Activated T-cell treated with anti-CD3 and anti-CD28 coated beads, Interleukin-2, amount 50 U/mL, for 72 hours (primary cell): ENCODE data around the gene CRIM1. TPM values are rescaled to one million over a fixed set of nuclear protein-coding genes. Genes with fewer than 3 reads are reported as not detected.
A peak's percentile ranks its signal among the peaks of the same experiment; 100 is the strongest.

ENCODE experiments used
- ATAC-seq, 2 donors: fragments of 150-1000 bp; cut with Tn5 transposase; replicated peaks in 1 of 2; 2 replicates each; pipeline ENCODE4 v1.10.0; 2021; ENCODE audit warnings: moderate library complexity in 2 of 2, mild to moderate bottlenecking in 1 of 2
- DNase-seq, 2 donors: peaks; one replicate each; pipeline ENCODE4 v3.0.0; 2021 to 2022; ENCODE audit warnings: mixed read lengths in 1 of 2
- H3K27ac Mint-ChIP-seq: one replicate; pipeline ENCODE4 v1.8.0; 2022; ENCODE audit warnings: mild to moderate bottlenecking, moderate library complexity, mixed read lengths
- H3K27me3 Mint-ChIP-seq: one replicate; pipeline ENCODE4 v1.8.0; 2022; ENCODE audit warnings: low read depth, mixed read lengths
- H3K36me3 Mint-ChIP-seq, 2 donors: one replicate each; pipeline ENCODE4 v1.8.0; 2022; ENCODE audit warnings: mixed read lengths in 2 of 2, mild to moderate bottlenecking in 1 of 2; ENCODE audit not compliant: insufficient read depth in 2 of 2
- H3K4me1 Mint-ChIP-seq: one replicate; pipeline ENCODE4 v1.8.0; 2022; ENCODE audit warnings: low read depth, mixed read lengths
- H3K4me3 Mint-ChIP-seq, 2 donors: one replicate each; pipeline ENCODE4 v1.8.0; 2022; ENCODE audit warnings: mild to moderate bottlenecking in 2 of 2, mixed read lengths in 2 of 2, moderate library complexity in 2 of 2
- H3K9me3 Mint-ChIP-seq, 2 donors: one replicate each; pipeline ENCODE4 v1.8.0; 2022; ENCODE audit warnings: mixed read lengths in 2 of 2
- total RNA-seq, 2 donors: library from RNA; stranded (reverse); gene quantifications; one replicate each; pipeline ENCODE4 v1.2.3, GENCODE V29; 2022

Gene CRIM1
- total RNA-seq, 2 donors from 2014 or later: 2.6 to 3.3 TPM

DNA sequence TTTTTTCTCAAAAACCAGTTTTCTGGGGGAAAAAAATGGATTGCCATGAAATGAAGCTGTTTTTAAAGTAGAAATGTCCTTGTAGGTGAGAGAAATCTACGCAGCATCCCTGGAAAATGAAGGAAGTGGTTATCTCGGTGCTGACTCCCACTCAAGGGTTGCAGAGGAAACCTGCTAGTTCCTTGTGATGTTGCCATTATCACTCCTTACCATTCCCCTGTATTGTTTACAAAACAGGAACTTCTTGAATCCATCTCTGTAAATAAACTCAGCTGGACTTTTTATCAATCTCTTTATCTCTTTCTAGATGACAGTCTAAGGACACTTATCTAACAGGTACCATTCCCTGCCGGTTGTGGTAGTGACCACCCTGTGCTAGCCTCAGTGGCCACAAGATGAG is 181.2 kb downstream of the CRIM1 start:
- DNase-seq (no peak), ATAC-seq (no peak)
- H3K27ac Mint-ChIP-seq: no peak overlapping the region
- H3K9me3 Mint-ChIP-seq: no peaks in the 10 kb centered on the region
- H3K27me3 Mint-ChIP-seq: no peaks in the 10 kb centered on the region
- H3K4me3 Mint-ChIP-seq: no peak overlapping the region
- no peaks in the 10 kb centered on the region for H3K36me3 Mint-ChIP-seq
- H3K4me1 Mint-ChIP-seq: no peaks in the 10 kb centered on the region

DNA sequence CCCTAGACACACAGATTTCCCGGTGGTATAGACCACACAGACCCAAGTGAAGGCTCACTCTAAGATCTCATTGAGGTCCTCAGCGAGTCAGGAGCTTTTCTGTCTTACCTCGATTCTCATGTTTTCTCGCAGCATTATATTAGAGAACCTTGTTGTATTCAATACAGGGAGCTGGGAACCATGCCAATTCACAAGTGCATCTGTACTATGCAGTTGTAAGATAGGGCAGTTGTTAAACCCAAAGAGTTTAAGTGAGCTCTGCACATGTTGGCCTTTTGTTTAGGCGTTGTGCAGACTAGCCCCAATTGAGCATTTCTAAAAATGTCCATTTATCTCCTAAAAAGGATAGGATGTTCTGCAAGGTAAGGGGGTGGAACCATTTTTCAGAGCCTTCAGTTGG is 182.8 kb downstream of the CRIM1 start:
- H3K27ac Mint-ChIP-seq: no peak overlapping the region
- DNase-seq: no peak

DNA sequence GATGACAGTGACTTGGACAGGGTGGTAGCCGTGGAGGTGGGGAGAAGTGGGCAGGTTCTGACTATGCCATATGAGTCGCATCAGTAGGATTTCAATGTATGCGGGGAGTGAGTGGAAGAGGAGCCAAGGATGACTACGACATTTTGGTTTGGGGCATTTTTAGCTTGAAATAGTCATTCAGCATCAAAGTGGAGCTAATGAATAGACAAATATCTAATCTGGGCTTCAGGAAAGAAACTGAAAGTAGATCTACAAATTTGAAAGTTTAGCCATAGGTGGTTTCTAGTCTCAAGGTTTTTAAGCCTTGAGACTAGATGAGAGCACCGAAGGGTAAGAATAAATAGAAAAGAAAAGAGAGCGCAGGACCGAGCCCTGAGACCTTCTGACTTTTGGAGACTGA is 184.1 kb downstream of the CRIM1 start:
- H3K4me1 Mint-ChIP-seq: no peaks in the 10 kb centered on the region
- no peak overlapping the region for H3K4me3 Mint-ChIP-seq
- ATAC-seq (no peak), DNase-seq (no peak)
- no peaks in the 10 kb centered on the region for H3K9me3 Mint-ChIP-seq
- no peak overlapping the region for H3K27ac Mint-ChIP-seq
- no peaks in the 10 kb centered on the region for H3K36me3 Mint-ChIP-seq
- H3K27me3 Mint-ChIP-seq: no peaks in the 10 kb centered on the region

More for the DNA sequence above, 182.8 kb downstream of the CRIM1 start:
- no peak for ATAC-seq
- no peaks in the 10 kb centered on the region for H3K9me3 Mint-ChIP-seq
- no peak overlapping the region for H3K4me3 Mint-ChIP-seq
- no peaks in the 10 kb centered on the region for H3K36me3 Mint-ChIP-seq
- no peaks in the 10 kb centered on the region for H3K27me3 Mint-ChIP-seq
- no peaks in the 10 kb centered on the region for H3K4me1 Mint-ChIP-seq

DNA sequence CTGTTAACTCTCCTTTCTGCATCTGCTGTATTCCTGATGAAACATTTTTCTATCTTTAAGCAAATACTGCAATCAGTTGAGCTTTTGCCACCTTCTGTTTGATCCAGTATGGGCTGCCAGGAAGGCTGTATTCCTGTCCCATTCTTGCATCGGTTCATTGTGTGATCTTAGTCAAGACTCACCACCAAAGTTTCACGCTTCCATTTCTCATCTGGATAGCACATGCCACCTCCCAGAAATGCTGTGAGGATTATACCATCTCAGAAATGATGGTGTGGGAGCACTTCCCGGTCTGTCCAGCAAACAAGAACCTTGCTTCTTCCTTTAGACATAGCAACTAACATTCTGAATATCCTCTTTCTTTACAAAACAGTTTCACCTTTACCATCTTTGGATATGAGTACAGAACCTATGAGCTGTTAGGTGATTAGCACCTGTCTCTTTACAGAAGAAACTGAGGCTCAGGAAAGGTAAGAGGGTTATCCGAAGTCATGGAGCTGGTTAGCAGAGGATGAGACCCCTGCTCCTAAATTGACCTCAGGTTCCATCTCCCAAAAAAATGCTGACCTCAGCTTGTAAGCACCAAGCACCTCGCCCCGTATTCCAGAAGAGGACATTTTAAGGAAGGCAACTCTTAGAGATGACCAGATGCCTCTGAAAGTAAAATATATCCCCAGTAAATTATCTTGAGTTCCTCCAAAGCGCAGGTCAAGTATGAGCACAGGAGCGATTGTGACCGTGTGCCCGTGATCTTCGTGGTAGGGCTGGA is 185.6 kb downstream of the CRIM1 start:
- Mint-ChIP-seq H3K4me3 (no peak overlapping the region), H3K27me3 (no peaks in the 10 kb centered on the region), H3K36me3 (no peaks in the 10 kb centered on the region), H3K27ac (no peak overlapping the region), H3K4me1 (no peaks in the 10 kb centered on the region), H3K9me3 (no peaks in the 10 kb centered on the region)
- no peak for DNase-seq
- ATAC-seq: no peak

DNA sequence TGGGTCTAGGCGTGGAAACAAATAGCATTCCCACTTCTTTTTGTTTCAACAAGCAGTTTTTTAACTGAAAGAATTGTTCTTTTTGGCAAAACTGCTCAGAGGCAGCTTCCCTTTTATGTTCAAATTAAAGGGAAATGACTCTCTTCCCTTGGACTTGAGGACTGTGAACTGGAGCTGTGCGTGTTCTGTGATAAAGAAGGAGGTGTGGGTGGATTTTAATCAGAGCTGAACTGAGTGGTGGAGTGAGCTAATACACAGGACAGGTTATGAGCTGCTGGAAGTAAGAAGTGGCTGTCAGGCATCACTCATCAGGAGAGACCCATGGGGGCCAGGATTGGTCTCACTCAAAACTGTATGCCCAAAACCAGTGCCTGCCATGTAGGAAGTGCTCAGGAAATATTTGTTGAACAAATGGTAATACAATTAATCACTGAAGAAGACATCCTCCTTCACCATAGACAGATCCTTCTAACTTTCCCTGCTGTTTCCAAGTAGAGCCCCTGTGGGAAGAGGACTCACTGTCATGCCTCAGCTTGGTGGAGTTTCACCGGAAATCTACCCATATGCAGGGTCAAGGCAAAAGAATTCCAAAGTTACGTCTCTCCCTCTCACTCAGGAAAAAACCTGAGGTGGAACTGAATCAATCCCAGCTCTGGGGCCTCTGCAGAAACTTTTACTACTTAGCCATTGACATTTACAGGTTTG is 186.5 kb downstream of the CRIM1 start:
- H3K27ac Mint-ChIP-seq: no peak overlapping the region
- H3K36me3 Mint-ChIP-seq: peaks cover 0 to 3% of the 10 kb centered on the region in 2 donors
- DNase-seq (no peak), ATAC-seq (no peak)
- no peaks in the 10 kb centered on the region for H3K27me3 Mint-ChIP-seq
- H3K4me1 Mint-ChIP-seq: no peaks in the 10 kb centered on the region
- no peak overlapping the region for H3K4me3 Mint-ChIP-seq
- H3K9me3 Mint-ChIP-seq: no peaks in the 10 kb centered on the region

DNA sequence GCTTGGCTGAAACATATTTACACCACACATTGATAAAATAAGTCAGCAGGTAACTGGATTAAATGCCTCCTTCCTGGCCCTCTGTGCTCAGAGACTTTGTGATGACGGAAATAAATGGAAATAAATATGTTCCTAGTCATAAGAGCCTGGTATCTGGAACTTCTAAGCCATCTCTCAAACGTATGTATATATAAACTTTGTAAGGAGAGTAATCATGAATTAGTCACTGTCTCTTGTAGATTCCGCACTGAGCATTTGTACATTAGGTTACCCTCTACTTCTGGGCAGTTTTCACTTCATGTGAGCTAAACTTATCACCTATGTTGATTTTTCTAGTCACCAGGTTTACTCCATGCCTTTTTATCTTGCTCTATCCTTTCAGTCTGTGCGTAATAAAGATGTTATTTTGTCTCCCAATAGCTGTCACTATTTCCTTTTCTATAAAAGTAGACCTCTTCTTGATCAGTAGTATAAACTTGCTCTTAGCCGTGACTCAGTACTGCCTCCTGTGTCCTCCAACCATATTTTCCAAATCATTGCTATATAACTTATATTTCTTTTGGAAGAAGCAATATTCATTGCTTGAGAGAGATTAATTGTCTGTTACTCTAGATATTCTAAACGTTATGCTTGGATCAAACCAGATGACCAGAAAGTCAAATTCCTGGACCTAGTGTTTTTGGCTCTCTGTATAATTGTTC is 189.2 kb downstream of the CRIM1 start:
- no peak overlapping the region for H3K4me3 Mint-ChIP-seq
- ATAC-seq (no peak), DNase-seq (no peak)
- peaks cover 0 to 9% of the 10 kb centered on the region in 2 donors for H3K36me3 Mint-ChIP-seq
- peaks cover 9% of the 10 kb centered on the region for H3K4me1 Mint-ChIP-seq
- H3K9me3 Mint-ChIP-seq: no peaks in the 10 kb centered on the region
- no peaks in the 10 kb centered on the region for H3K27me3 Mint-ChIP-seq
- peak overlapping the region; percentile 22 for H3K27ac Mint-ChIP-seq

DNA sequence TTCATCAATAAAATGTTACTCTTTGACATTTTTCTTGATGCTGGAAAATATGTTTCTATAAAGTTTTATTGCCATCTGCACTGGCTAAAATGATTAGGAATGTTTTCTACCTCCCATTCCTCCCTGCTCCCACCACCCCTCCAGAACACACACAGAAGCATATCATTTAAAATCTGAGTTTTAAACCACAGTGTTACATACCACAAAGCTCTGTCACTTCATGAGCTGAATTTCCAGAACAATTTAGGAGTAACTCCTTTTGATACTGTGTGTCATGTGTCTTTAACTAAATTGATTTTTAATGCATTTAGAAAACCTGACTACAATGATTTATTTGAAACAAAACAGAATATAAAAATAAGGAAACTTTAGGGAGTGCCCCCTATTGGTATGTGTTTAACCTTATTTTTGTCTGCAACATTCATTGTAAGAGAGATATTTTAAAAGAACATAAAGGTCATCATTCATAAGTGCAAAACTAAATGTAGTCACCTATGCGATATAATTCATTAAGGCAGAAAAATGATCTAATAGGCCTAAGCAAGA is 190.4 kb downstream of the CRIM1 start:
- ATAC-seq (no peak), DNase-seq (no peak)
- Mint-ChIP-seq H3K27ac (no peak overlapping the region), H3K27me3 (no peaks in the 10 kb centered on the region), H3K9me3 (no peaks in the 10 kb centered on the region), H3K4me1 (peaks cover 9% of the 10 kb centered on the region), H3K4me3 (no peak overlapping the region), H3K36me3 (peaks cover 0 to 9% of the 10 kb centered on the region in 2 donors)

DNA sequence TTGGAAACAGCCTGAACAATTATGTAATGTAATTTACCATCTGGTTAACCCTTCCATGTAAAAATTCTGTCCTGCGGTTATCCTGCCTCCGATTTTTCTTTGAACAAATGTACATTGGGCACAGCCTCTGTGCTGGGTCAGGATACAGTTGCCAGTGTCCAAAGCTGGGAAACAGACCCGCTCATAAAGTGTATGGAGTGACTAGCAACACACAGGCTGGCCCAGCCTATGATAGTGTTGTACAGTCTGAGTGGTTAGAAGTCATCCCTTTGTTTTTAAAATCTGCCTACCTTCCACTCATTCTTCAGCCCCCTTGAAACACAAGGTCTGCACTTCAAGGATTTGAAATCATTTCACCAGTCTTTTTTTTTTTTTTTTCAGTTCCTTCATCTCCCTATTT is 192.3 kb downstream of the CRIM1 start:
- no peak for ATAC-seq
- H3K36me3 Mint-ChIP-seq: peaks cover 0 to 16% of the 10 kb centered on the region in 2 donors
- no peak for DNase-seq
- peaks cover 9% of the 10 kb centered on the region for H3K4me1 Mint-ChIP-seq
- H3K9me3 Mint-ChIP-seq: no peaks in the 10 kb centered on the region
- no peaks in the 10 kb centered on the region for H3K27me3 Mint-ChIP-seq
- no peak overlapping the region for H3K27ac Mint-ChIP-seq
- H3K4me3 Mint-ChIP-seq: no peak overlapping the region

DNA sequence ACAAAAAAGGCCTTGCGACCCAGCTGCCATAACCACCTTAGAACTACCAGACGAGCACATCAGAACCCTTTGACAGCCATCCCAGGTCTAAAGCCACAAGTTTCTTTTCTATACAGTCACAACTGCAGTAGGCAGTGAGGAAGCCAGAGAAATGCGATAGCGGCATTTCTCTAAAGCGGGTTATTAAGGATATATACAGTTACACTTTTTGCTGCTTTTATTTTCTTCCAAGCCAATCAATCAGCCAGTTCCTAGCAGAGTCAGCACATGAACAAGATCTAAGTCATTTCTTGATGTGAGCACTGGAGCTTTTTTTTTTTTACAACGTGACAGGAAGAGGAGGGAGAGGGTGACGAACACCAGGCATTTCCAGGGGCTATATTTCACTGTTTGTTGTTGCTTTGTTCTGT is 193.6 kb downstream of the CRIM1 start:
- ATAC-seq: peak; percentile 62 to 63
- no peak for DNase-seq
- peaks cover 0 to 16% of the 10 kb centered on the region in 2 donors for H3K36me3 Mint-ChIP-seq
- no peaks in the 10 kb centered on the region for H3K9me3 Mint-ChIP-seq
- no peaks in the 10 kb centered on the region for H3K27me3 Mint-ChIP-seq
- H3K4me1 Mint-ChIP-seq: peaks cover 9% of the 10 kb centered on the region
- no peak overlapping the region for H3K27ac Mint-ChIP-seq
- peak overlapping the region; percentile 63 to 70 for H3K4me3 Mint-ChIP-seq

DNA sequence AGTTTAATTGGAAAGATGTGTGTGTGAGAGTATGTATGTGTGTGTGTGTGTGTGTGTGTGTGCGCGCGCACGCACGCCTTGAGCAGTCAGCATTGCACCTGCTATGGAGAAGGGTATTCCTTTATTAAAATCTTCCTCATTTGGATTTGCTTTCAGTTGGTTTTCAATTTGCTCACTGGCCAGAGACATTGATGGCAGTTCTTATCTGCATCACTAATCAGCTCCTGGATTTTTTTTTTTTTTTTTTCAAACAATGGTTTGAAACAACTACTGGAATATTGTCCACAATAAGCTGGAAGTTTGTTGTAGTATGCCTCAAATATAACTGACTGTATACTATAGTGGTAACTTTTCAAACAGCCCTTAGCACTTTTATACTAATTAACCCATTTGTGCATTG is 194.4 kb downstream of the CRIM1 start:
- no peak for DNase-seq
- peaks cover 9% of the 10 kb centered on the region for H3K4me1 Mint-ChIP-seq
- no peak overlapping the region for H3K4me3 Mint-ChIP-seq
- peaks cover 0 to 18% of the 10 kb centered on the region in 2 donors for H3K36me3 Mint-ChIP-seq
- ATAC-seq: no peak
- H3K27me3 Mint-ChIP-seq: no peaks in the 10 kb centered on the region
- no peak overlapping the region for H3K27ac Mint-ChIP-seq
- no peaks in the 10 kb centered on the region for H3K9me3 Mint-ChIP-seq

DNA sequence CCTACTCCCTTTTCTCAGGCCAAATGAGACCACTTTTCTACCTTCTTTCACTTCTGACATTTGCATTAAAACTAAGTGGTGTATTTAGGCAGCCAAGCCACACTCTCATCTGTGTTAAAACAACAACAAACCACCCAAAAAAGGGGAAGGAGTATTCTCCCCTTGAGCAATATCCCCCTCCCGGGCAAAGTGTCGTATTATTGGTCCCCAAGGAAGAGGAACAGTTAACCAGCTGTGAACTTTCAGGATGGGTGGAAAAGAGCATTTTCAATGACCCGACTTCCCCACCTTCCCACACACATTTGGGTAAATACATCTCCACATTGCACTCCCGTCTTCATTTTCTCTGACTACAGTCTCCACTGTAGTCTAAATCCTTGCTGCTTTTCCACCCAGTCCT is 198.1 kb downstream of the CRIM1 start:
- Mint-ChIP-seq H3K36me3 (peaks cover 2 to 12% of the 10 kb centered on the region in 2 donors), H3K4me3 (no peak overlapping the region), H3K4me1 (peaks cover 9% of the 10 kb centered on the region), H3K27ac (no peak overlapping the region), H3K27me3 (no peaks in the 10 kb centered on the region), H3K9me3 (no peaks in the 10 kb centered on the region)
- DNase-seq (no peak), ATAC-seq (no peak)

DNA sequence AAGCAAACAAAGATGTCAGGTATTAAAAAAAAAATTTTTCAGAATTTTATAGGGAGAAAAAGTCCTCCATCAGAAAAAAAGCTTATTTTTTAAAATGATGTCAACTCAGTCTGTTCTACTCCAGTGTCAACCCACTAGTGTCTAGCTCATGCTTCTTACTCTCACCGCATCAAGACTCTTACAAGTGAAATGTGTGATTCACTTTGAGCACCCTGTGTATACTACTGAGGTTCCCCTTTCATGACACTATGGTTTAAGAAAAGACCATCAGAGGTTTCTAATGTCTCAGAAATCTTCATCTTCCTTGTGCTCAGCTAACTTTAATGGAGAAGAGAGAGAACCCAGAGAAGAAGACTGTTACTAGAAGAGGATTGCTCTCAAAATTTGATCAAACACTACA is 199.0 kb downstream of the CRIM1 start:
- Mint-ChIP-seq H3K27me3 (no peaks in the 10 kb centered on the region), H3K4me3 (no peak overlapping the region), H3K4me1 (peaks cover under 1% of the 10 kb centered on the region), H3K36me3 (peaks cover 2 to 13% of the 10 kb centered on the region in 2 donors), H3K9me3 (no peaks in the 10 kb centered on the region), H3K27ac (no peak overlapping the region)
- ATAC-seq (no peak), DNase-seq (no peak)

DNA sequence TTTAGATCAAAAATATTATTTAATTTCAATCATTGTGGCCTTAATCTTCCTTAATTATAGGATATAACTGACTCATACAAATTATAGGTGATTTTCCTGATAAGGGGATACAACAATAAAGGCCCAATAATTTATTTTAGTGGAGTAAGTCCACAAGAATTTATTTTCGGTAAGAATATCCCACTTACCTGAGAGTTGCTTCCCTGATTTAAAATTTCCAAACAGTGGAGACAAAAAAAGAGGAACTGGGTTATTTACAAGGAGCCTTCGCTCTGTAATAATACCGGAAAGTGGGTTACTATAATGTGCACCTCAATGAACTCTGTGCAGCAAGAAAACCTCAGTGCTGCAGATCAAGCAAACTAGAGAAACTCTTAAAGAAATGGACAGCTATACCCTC is 200.2 kb downstream of the CRIM1 start:
- DNase-seq (no peak), ATAC-seq (no peak)
- no peaks in the 10 kb centered on the region for H3K4me1 Mint-ChIP-seq
- peaks cover 2 to 18% of the 10 kb centered on the region in 2 donors for H3K36me3 Mint-ChIP-seq
- no peaks in the 10 kb centered on the region for H3K27me3 Mint-ChIP-seq
- no peak overlapping the region for H3K4me3 Mint-ChIP-seq
- H3K27ac Mint-ChIP-seq: no peak overlapping the region
- H3K9me3 Mint-ChIP-seq: no peaks in the 10 kb centered on the region
